Peyer's patch (tissue), 4 donors: ENCODE results near the gene COL23A1.

Experiments used
- CTCF ChIP-seq, 6 experiments: fragments of 450-650 bp in 4 of 6; fragments of 200-600 bp in 2 of 6; sonication (generic) in 1 of 6; IDR thresholded peaks; one replicate each; pipeline ENCODE4 v1.5.1; 2017 to 2019; ENCODE audit warnings: antibody characterized with exemption in 6 of 6, mild to moderate bottlenecking in 3 of 6, moderate library complexity in 1 of 6
- POLR2A ChIP-seq, 2 donors: fragments of 450-650 bp; IDR thresholded peaks; one replicate each; pipeline ENCODE4 v1.5.1; 2017; ENCODE audit warnings: antibody characterized with exemption in 2 of 2, mild to moderate bottlenecking in 2 of 2, moderate library complexity in 2 of 2

- no peak for TF ChIP-seq CTCF (IDR thresholded peaks at IDR 0.05)
- TF ChIP-seq POLR2A (IDR thresholded peaks at IDR 0.05), result no peak
Observed at GRCh38 chr5:178201927-178202235, 388.3 kb downstream of the COL23A1 start.
